Measurements from ENCODE around the gene ASB15. TPM values are rescaled to one million over a fixed set of nuclear protein-coding genes. Genes with fewer than 3 reads are reported as not detected.

The ASB15 gene
- total and polyA plus RNA-seq, 5 donors, result 15.6 to 56.7 (median 25.2) TPM

DNA sequence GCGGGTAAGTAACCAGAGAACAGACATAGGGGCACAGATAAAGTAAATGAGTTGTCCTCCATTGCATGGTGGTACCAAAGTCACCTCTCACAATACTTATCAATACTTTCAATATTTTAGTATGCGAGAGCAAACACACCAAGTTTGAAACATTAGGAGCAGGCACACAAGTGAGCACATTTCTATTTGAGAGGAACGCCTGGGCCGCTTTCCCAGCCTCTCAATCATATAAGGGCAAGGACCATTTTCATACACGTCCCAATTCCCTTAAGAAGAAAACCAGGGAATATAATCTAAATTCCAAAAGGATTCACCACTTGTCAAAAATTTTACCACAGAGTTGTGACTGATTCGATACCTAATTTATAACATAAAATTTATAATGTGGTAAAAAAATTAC is 61.6 kb downstream of the ASB15 start:
- Histone ChIP-seq H3K4me3 (ENCODE audit: low read length) (peak overlapping the region; percentile 54), H3K27me3 (ENCODE audit: control insufficient read depth, insufficient read depth) (no peaks in the 10 kb centered on the region), H3K27ac (ENCODE audit: low read length) (peak overlapping the region; percentile 40), H3K4me1 (ENCODE audit: control insufficient read depth, insufficient read depth, low read length) (peaks cover 5% of the 10 kb centered on the region), H3K9me3 (ENCODE audit: control insufficient read depth, low read length) (no peaks in the 10 kb centered on the region)
- intact Hi-C loops (cut with DNase I), result no loop called here
- WGBS, result 69% methylated on average over 6 of the region's 6 CpGs
- no peak for ATAC-seq
- DNase-seq, result no peak

DNA sequence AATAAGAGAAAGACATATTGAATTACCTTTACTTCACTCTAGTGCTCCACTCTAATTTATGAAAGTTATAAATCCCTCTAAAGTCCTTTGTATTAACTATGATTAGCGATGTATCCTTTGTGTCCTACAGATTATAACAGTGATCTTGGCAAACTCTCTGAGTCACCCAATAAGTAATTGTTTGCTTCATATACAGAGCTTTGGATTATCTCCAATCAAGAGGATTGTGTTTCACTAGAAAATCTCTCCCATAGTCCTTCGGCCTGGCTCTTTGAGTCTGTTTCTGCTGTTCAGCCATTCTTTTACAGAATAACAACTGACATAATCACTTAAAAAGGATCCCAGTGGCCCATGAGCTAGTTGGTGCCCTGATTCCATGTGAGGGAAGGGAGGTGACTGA is 63.5 kb downstream of the ASB15 start:
- 67% methylated on average over 2 of the region's 2 CpGs for WGBS
- peaks cover 5% of the 10 kb centered on the region for H3K4me1 ChIP-seq (ENCODE audit: control insufficient read depth, insufficient read depth, low read length)
- no peaks in the 10 kb centered on the region for H3K9me3 ChIP-seq (ENCODE audit: control insufficient read depth, low read length)
- ATAC-seq (no peak), DNase-seq (no peak)
- no peak overlapping the region for H3K27ac ChIP-seq (ENCODE audit: low read length)
- intact Hi-C loops (cut with DNase I), result no loop called here
- H3K4me3 ChIP-seq (ENCODE audit: low read length), result peak overlapping the region; percentile 32
- H3K27me3 ChIP-seq (ENCODE audit: control insufficient read depth, insufficient read depth), result no peaks in the 10 kb centered on the region

DNA sequence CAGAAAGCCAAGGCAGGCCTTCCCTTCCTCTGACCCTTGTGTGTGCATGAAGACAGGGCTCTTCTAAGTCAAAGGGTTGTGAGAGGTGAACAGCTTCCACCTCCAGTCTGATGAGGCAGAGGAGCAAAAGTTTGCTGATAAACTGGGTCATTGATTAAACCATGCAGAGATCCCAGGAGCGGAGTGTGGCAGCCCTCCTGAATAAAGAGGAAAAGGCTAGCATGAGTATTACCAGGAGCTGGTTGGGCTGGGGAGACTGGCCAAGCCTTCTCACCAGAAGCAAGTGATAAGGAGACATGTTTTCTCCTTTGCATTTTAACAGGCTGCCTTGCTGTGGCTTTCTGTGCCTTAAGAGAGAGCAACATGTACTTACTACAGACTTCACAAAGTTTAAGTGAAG is 64.3 kb downstream of the ASB15 start:
- peaks cover 5% of the 10 kb centered on the region for H3K4me1 ChIP-seq (ENCODE audit: control insufficient read depth, insufficient read depth, low read length)
- WGBS, result 49% methylated on average over 1 of the region's 1 CpG
- H3K4me3 ChIP-seq (ENCODE audit: low read length), result no peak overlapping the region
- H3K27ac ChIP-seq (ENCODE audit: low read length), result peak overlapping the region; percentile 53
- peak in 1 of 3 donors; percentile 50 for DNase-seq
- ATAC-seq, result peak in 1 of 2 donors; percentile 9
- H3K9me3 ChIP-seq (ENCODE audit: control insufficient read depth, low read length), result no peaks in the 10 kb centered on the region
- intact Hi-C loops (cut with DNase I), result no loop called here
- no peaks in the 10 kb centered on the region for H3K27me3 ChIP-seq (ENCODE audit: control insufficient read depth, insufficient read depth)

DNA sequence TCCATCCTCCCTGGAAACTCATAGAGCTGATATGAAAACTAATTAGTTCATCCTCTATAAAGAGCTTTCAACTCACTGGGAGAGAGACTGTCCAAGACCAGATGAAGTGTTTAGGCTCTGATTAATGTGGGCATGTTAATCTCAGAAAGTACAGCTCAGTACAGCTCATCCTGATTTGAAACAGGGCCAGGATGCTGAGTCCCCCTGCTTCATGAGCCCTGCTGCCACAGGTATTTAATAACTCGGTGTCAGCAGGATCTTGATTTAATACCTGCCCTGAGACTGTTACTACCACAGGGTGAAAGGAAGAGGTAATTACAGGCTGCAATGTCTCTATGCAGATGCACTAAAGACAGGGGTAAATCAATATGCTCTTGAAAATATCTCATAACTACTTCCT is 64.9 kb downstream of the ASB15 start:
- H3K4me1 ChIP-seq (ENCODE audit: control insufficient read depth, insufficient read depth, low read length), result peaks cover 5% of the 10 kb centered on the region
- WGBS, result 35% methylated on average over 1 of the region's 1 CpG
- intact Hi-C loops (cut with DNase I), result no loop called here
- no peaks in the 10 kb centered on the region for H3K27me3 ChIP-seq (ENCODE audit: control insufficient read depth, insufficient read depth)
- DNase-seq, result no peak
- H3K9me3 ChIP-seq (ENCODE audit: control insufficient read depth, low read length), result no peaks in the 10 kb centered on the region
- H3K27ac ChIP-seq (ENCODE audit: low read length), result no peak overlapping the region
- peak; percentile 5 to 25 for ATAC-seq
- H3K4me3 ChIP-seq (ENCODE audit: low read length), result no peak overlapping the region

DNA sequence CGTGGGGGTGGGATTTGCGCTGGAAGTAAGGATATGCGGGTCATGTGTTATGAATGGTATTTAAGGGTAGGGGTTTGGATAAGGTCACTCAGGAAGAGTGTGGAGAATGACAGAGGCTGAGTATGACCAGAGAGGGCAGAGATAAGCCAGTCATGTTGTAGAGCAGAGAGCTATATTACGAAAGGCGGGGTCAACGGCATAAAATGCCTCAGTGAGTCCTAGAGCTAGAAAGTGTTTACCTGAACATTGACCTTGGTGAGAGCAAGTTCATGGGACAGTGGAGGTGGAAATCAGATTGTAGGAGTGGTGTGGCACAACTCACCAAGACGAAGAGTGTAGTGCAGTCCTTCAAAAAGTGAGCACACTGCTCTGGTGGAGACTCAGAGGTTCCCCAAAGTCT is 67.9 kb downstream of the ASB15 start:
- intact Hi-C loops (cut with DNase I), result no loop called here
- ATAC-seq (peak in 1 of 2 donors; percentile 10), DNase-seq (no peak)
- H3K9me3 ChIP-seq (ENCODE audit: control insufficient read depth, low read length), result no peaks in the 10 kb centered on the region
- H3K4me1 ChIP-seq (ENCODE audit: control insufficient read depth, insufficient read depth, low read length), result peaks cover 8% of the 10 kb centered on the region
- no peak overlapping the region for H3K4me3 ChIP-seq (ENCODE audit: low read length)
- no peak overlapping the region for H3K27ac ChIP-seq (ENCODE audit: low read length)
- H3K27me3 ChIP-seq (ENCODE audit: control insufficient read depth, insufficient read depth), result no peaks in the 10 kb centered on the region
- 86% methylated on average over 7 of the region's 7 CpGs for WGBS

DNA sequence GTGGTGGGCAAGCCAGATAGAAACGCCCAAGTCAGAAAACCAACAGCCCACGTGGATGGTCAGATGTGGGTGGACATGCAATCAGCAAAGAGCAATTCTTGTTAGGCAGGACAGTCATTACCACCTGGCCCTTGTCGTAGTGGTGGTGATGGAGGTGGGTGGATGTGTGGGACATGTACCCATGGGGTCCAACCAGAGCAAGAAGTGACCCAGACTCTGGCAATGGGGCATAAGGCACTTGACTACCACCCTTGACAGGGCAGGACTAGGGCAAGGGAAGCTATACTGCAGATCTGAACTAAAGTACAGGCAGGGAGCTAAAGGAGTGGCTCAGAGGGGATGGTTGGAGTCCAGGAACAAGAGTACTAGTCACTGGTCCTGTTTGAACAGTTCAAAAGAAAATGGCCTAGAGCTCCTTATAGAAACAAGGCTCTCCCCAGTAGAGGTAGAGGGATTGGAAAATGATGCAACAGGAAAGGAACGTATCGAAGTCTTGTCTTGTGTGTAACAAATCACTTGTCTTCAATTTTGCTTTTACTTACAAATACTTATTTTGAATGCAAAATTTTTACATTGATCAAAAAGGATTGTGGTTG is 71.6 kb downstream of the ASB15 start:
- WGBS, result 92% methylated on average over 5 of the region's 5 CpGs
- ATAC-seq, result peak in 1 of 2 donors; percentile 16
- intact Hi-C loops (cut with DNase I), result no loop called here
- H3K4me3 ChIP-seq (ENCODE audit: low read length), result no peak overlapping the region
- H3K27ac ChIP-seq (ENCODE audit: low read length), result peak overlapping the region; percentile 63
- H3K9me3 ChIP-seq (ENCODE audit: control insufficient read depth, low read length), result no peaks in the 10 kb centered on the region
- H3K27me3 ChIP-seq (ENCODE audit: control insufficient read depth, insufficient read depth), result no peaks in the 10 kb centered on the region
- no peak for DNase-seq
- H3K4me1 ChIP-seq (ENCODE audit: control insufficient read depth, insufficient read depth, low read length), result peaks cover 3% of the 10 kb centered on the region

DNA sequence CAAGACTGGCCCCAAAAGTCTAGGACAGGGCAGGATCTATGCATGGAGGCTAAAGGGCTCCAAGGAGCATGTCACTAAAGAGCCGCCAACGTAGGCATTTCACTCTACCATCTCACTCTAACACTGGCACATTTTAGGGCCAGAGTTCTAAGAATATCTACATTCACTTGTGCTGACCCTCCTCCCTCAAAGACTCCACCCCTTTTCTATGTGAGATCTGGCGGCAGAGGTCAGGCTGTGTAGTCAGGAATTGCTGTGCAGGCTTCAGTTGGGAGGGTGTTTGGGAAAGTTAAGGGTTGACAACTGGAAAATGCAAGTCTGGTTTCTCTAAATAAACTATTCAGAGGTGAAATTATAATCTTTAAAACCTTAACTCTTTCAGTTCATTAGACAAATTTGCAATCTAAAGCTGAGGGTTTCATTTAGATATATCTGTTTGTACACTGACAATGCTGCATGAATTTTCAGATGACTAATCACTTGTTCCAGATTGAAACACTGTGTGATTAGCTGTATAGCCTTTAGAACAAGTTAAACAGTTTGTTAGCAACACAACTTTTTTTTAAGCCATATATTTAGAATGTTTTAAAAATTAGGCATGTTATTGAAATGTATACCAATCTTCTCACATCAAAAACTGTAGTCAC is 72.3 kb downstream of the ASB15 start:
- no peak overlapping the region for H3K4me3 ChIP-seq (ENCODE audit: low read length)
- H3K27ac ChIP-seq (ENCODE audit: low read length), result peak overlapping the region; percentile 63
- DNase-seq, result no peak
- WGBS, result 56% methylated on average over 3 of the region's 3 CpGs
- ATAC-seq, result peak; percentile 44 to 46
- peaks cover 3% of the 10 kb centered on the region for H3K4me1 ChIP-seq (ENCODE audit: control insufficient read depth, insufficient read depth, low read length)
- H3K9me3 ChIP-seq (ENCODE audit: control insufficient read depth, low read length), result no peaks in the 10 kb centered on the region
- intact Hi-C loops (cut with DNase I), result no loop called here
- H3K27me3 ChIP-seq (ENCODE audit: control insufficient read depth, insufficient read depth), result no peaks in the 10 kb centered on the region

DNA sequence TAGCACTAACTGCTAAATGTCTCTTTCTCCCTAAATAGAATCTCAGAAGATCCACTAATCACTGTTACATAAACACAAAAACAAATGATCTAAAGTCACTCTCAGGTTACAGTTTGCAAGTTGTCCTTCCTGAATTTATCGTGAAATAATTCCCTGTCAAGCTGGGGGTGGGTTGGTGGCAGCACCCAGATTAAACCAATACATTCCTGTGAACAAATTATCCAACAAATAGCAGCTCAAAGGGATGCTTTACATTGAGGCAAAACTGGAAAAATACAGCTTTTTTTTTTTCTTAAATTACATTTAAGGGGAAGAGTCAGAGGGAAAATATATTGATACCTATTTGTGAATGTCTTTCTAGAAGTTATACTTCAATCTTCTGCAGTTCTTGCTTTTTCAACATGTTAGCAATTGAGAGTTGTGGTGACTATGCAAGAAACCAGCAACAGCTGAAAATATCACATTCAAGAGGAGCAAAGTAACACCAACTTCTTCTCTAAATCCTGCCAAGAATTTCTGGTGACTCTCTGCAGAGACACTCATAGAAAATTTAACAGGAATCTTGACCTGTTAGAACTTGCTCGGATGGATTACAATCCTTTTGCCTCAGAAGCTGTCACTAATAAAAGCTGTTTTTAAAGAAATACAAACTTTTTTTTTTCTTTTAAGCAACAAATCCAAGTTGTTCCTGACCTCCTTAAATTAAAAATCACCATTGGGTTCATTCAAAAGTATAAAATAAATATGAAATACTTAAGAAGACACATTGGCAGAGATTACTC is 73.0 kb downstream of the ASB15 start:
- no peak overlapping the region for H3K27ac ChIP-seq (ENCODE audit: low read length)

DNA sequence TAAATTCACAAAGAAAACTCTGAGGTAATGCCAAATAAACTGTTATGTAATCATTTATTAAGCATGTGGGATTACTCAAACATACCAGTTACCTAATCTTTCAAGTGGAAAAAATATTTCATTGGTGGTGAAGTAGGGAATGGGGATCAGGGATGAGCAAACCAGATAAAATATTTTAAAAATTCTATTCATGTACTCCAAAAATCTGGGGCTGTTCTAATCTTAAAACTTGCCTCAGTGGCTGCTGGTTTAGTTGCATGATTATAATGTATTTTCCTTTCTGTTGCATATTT is 73.5 kb downstream of the ASB15 start:
- H3K4me1 ChIP-seq (ENCODE audit: control insufficient read depth, insufficient read depth, low read length), result peaks cover 3% of the 10 kb centered on the region
- no peak overlapping the region for H3K4me3 ChIP-seq (ENCODE audit: low read length)
- intact Hi-C loops (cut with DNase I), result no loop called here
- no peaks in the 10 kb centered on the region for H3K27me3 ChIP-seq (ENCODE audit: control insufficient read depth, insufficient read depth)
- ATAC-seq (no peak), DNase-seq (no peak)
- no peaks in the 10 kb centered on the region for H3K9me3 ChIP-seq (ENCODE audit: control insufficient read depth, low read length)
- no peak overlapping the region for H3K27ac ChIP-seq (ENCODE audit: low read length)

More for the DNA sequence above, 73.0 kb downstream of the ASB15 start:
- no peaks in the 10 kb centered on the region for H3K27me3 ChIP-seq (ENCODE audit: control insufficient read depth, insufficient read depth)
- DNase-seq (no peak), ATAC-seq (no peak)
- WGBS, result 36% methylated on average over 2 of the region's 2 CpGs
- peaks cover 3% of the 10 kb centered on the region for H3K4me1 ChIP-seq (ENCODE audit: control insufficient read depth, insufficient read depth, low read length)
- no peak overlapping the region for H3K4me3 ChIP-seq (ENCODE audit: low read length)
- intact Hi-C loops (cut with DNase I), result no loop called here
- no peaks in the 10 kb centered on the region for H3K9me3 ChIP-seq (ENCODE audit: control insufficient read depth, low read length)

DNA sequence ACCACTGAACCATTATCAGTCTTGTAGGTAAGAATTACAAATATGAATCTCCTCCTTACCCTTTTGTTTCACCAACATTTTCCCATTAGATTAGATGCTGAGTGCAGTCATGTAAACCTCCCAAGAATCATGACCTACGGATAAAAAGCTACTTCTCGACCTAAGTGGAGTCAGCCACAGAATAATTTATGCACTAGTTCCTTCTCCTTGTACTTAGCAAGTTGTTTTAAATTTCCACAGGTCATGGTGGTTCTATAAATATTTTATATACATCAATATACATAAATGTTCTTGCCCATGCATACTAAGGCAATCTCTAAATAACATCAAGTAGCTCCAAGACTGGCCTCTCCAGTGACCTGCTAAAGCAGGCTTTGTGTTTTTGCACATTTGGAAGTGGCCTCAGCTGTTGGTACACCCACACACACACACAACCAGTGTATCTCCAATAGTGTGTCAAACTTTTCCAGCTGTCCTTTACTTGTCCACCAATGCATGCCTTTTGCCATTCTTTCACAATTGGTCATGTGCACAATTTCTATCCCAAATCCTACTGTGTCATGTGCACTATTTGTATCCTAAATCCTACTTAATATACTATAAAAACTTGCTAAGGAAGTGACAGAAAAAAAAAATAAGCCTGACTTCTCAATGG is 75.6 kb downstream of the ASB15 start:
- no peaks in the 10 kb centered on the region for H3K27me3 ChIP-seq (ENCODE audit: control insufficient read depth, insufficient read depth)
- WGBS, result 87% methylated on average over 2 of the region's 2 CpGs
- ATAC-seq (no peak), DNase-seq (no peak)
- intact Hi-C loops (cut with DNase I), result no loop called here
- no peaks in the 10 kb centered on the region for H3K9me3 ChIP-seq (ENCODE audit: control insufficient read depth, low read length)
- no peak overlapping the region for H3K4me3 ChIP-seq (ENCODE audit: low read length)
- peaks cover 4% of the 10 kb centered on the region for H3K4me1 ChIP-seq (ENCODE audit: control insufficient read depth, insufficient read depth, low read length)
- no peak overlapping the region for H3K27ac ChIP-seq (ENCODE audit: low read length)

DNA sequence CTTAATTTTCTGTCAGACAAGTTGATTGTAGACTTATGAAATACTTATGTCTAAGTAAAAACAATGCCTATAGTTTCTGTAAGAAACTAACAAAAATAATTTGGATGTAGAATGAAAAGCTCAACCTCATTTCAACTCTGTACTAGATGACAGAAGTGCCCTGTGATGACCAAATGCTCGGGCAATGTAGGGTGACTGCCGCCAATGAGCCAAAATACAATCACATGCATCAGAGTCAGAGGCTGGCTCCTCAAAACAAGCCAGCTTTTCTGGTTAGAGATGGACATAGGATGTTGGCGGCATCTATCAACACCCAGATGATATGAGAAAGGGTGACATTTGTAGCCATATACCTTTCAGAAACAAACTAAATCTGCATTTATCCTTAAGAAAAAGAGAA is 78.0 kb downstream of the ASB15 start:
- Histone ChIP-seq H3K4me3 (ENCODE audit: low read length) (no peak overlapping the region), H3K27me3 (ENCODE audit: control insufficient read depth, insufficient read depth) (no peaks in the 10 kb centered on the region), H3K4me1 (ENCODE audit: control insufficient read depth, insufficient read depth, low read length) (peaks cover 2% of the 10 kb centered on the region), H3K9me3 (ENCODE audit: control insufficient read depth, low read length) (no peaks in the 10 kb centered on the region), H3K27ac (ENCODE audit: low read length) (peak overlapping the region; percentile 32)
- 65% methylated on average over 3 of the region's 3 CpGs for WGBS
- intact Hi-C loops (cut with DNase I), result loop anchor here in 3 of 4 donors (5.0 to 10.0 kb wide), 3 partner anchors 45 to 188 kb away; no protein-coding TSS in a partner anchor
- ATAC-seq, result peak; percentile 49 to 56
- DNase-seq, result no peak
